ENCODE data around the gene MCCC2. TPM values are rescaled to one million over a fixed set of nuclear protein-coding genes. Genes with fewer than 3 reads are reported as not detected.

MCCC2 gene
- total RNA-seq, 4 donors from 2014 or later: 37.4 to 63.6 (median 53.1) TPM

DNA sequence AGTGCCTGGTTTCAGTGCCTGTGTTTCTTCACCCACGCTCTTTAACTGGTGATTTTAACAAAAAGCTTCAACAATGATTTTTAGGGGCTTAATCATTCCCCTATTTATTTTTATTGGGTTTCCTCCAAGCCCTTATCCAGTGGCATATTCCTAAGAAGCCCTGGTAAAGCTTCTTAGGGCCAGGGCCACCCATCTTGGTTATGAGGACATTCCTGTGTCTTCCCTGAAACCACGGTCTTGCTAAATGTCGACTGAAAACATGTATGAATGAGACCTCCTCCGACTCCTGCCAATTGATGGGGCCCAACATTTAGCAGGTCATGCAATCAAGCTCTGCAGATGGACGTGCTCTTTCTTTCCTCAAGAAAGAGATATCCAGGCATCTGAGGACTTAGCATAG is 118.3 kb downstream of the MCCC2 start:
- intact Hi-C loops (cut with DNase I): no loop called here
- no peaks in the 10 kb centered on the region for H3K9me3 ChIP-seq
- no peak overlapping the region for H3K4me3 ChIP-seq
- H3K27ac ChIP-seq: no peak overlapping the region
- H3K36me3 ChIP-seq: no peaks in the 10 kb centered on the region
- no peaks in the 10 kb centered on the region for H3K4me1 ChIP-seq
- no peak for DNase-seq
- peaks cover 0 to 74% (median 0%) of the 10 kb centered on the region in 4 donors for H3K27me3 ChIP-seq
- 59 to 71% methylated on average over 5 of the region's 5 CpGs for WGBS, 2 donors
- TF ChIP-seq POLR2A (IDR thresholded peaks at IDR 0.05): no peak
- no peak for TF ChIP-seq CTCF (IDR thresholded peaks at IDR 0.05)

DNA sequence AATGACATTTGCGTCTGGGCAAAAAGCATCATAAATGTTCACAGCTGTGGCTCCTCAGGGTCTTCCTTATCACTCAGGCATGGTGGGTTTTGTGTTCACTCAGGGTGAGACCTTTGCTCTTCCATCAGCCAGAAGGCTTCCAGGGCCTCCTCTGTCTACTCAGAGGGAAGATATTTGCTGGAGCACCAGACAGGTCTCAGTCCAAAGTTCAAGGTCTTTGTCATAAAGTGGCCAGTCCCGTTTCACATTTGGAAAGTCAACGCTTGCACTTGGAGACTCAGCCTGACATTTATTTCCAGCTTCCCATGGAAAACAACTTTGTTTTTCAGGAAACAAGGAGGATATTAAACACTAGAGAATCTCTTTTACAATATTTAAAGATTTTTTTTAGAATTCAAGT is 119.8 kb downstream of the MCCC2 start:
- DNase-seq: no peak
- no peak for TF ChIP-seq POLR2A (IDR thresholded peaks at IDR 0.05)
- TF ChIP-seq CTCF (IDR thresholded peaks at IDR 0.05): no peak
- H3K27ac ChIP-seq: no peak overlapping the region
- no peaks in the 10 kb centered on the region for H3K4me1 ChIP-seq
- 67 to 83% methylated on average over 3 of the region's 3 CpGs for WGBS, 2 donors
- H3K27me3 ChIP-seq: peaks cover 0 to 68% (median 0%) of the 10 kb centered on the region in 4 donors
- H3K36me3 ChIP-seq: no peaks in the 10 kb centered on the region
- H3K4me3 ChIP-seq: no peak overlapping the region
- H3K9me3 ChIP-seq: no peaks in the 10 kb centered on the region
- intact Hi-C loops (cut with DNase I): no loop called here

Small RNAs within 50 kb of the gene (small RNA-seq; reads per million reads assigned to genes)
- 0 reads per million in 4 donors for gene HMGN1P12

Other genes with a start within 250 kb of the MCCC2 start
- gene BDP1, start 131.7 kb upstream of the MCCC2 start, total RNA-seq: 10 to 100 TPM; 15.2 to 36.0 (median 20.6) TPM
- not detected for gene CARTPT, start 131.9 kb downstream of the MCCC2 start, total RNA-seq